HCT116 (cell line): Measurements from ENCODE around the gene RPTOR. TPM values are rescaled to one million over a fixed set of nuclear protein-coding genes. Genes with fewer than 3 reads are reported as not detected.

Experiments used
- ATAC-seq: fragments of 200-7000 bp; cut with Tn5 transposase; 2 replicates; pipeline ENCODE4 v1.9.1; 2020; ENCODE audit warnings: mild to moderate bottlenecking, moderate library complexity
- BruUV-seq: library from RNA; stranded (reverse); fragments of 400-500 nt; replicated peaks from 2 replicates; lab custom pipeline; 2021; lab: Mats Ljungman, UMichigan
- CTCF ChIA-PET: fragments of 300-600 bp; sonication (Branson Sonifier 250); formaldehyde crosslinking; loops from one replicate; lab custom pipeline; 2021; ENCODE audit warnings: antibody characterized with exemption; lab: Charles Lee
- POLR2A ChIA-PET: fragments of 300-600, 350-600 bp; sonication (Branson Sonifier 250); formaldehyde crosslinking; loops from one replicate; lab custom pipeline; 2021; ENCODE audit warnings: antibody characterized with exemption; lab: Charles Lee
- RAD21 ChIA-PET, 2 experiments: fragments of 300-600 bp; sonication (Branson Sonifier 250); formaldehyde crosslinking; loops; one replicate each; lab custom pipeline; 2023; ENCODE audit warnings: low total read pairs in 2 of 2; ENCODE audit not compliant: uncharacterized antibody in 2 of 2, unreplicated experiment in 2 of 2, low non-redundant PET in 1 of 2; lab: Charles Lee
- DNase-seq: peaks from one replicate; pipeline ENCODE4 v3.0.0-alpha.2; 2010; ENCODE audit warnings: low read depth, low spot score
- H2AFZ ChIP-seq: fragments of 200-600 bp; shearing (Covaris generic), sonication (generic); 2 replicates; pipeline ENCODE4 v1.6.1; 2017; ENCODE audit warnings: low read depth, mixed run types, mixed read lengths, antibody characterized with exemption, low read length; ENCODE audit not compliant: poor library complexity, severe bottlenecking
- H3K27ac ChIP-seq: 2 replicates; pipeline ENCODE4 v1.5.1; 2012; ENCODE audit warnings: low read depth, low read length
- H3K27me3 ChIP-seq: fragments of 200-600 bp; sonication (generic); 2 replicates; pipeline ENCODE4 v1.6.1; 2016; ENCODE audit warnings: mixed run types, low read length, mixed read lengths; ENCODE audit not compliant: insufficient read depth
- H3K36me3 ChIP-seq, 2 experiments: fragments of 200-500 bp in 1 of 2; fragments of 200-600 bp in 1 of 2; sonication (Bioruptor generic) in 1 of 2; sonication (generic) in 1 of 2; 2 replicates each; pipeline versions ENCODE4 v1.5.1 to v1.6.1; 2014 to 2016; ENCODE audit warnings: low read length in 2 of 2, inconsistent platforms in 1 of 2, mixed read lengths in 1 of 2, mixed run types in 1 of 2; ENCODE audit not compliant: insufficient read depth in 2 of 2, control insufficient read depth in 1 of 2
- H3K4me1 ChIP-seq, 2 experiments: fragments of 200-600 bp in 1 of 2; sonication (generic) in 1 of 2; 2 replicates each; pipeline versions ENCODE4 v1.5.1 to v1.6.1; 2012 to 2017; ENCODE audit warnings: low read length in 2 of 2, inconsistent platforms in 1 of 2, mild to moderate bottlenecking in 1 of 2, mixed read lengths in 1 of 2, mixed run types in 1 of 2, moderate library complexity in 1 of 2; ENCODE audit not compliant: insufficient read depth in 2 of 2, control insufficient read depth in 1 of 2
- H3K4me2 ChIP-seq: fragments of 200-600 bp; sonication (generic); 2 replicates; pipeline ENCODE4 v1.6.1; 2017; ENCODE audit warnings: mixed run types, low read length, mixed read lengths
- H3K4me3 ChIP-seq, 2 experiments: fragments of 200-600 bp in 1 of 2; sonication (generic) in 1 of 2; replicated peaks in 1 of 2; 2 replicates each; pipeline ENCODE4 v1.5.1; 2011 to 2016; ENCODE audit warnings: low read length in 2 of 2, control low read depth in 1 of 2, low read depth in 1 of 2, mild to moderate bottlenecking in 1 of 2, mixed read lengths in 1 of 2, mixed run types in 1 of 2
- H3K79me2 ChIP-seq: fragments of 200-600 bp; sonication (generic); 2 replicates; pipeline ENCODE4 v1.6.1; 2017; ENCODE audit warnings: mild to moderate bottlenecking, mixed run types, low read length, moderate library complexity, mixed read lengths; ENCODE audit not compliant: insufficient read depth
- H3K9ac ChIP-seq: fragments of 200-600 bp; sonication (generic); 2 replicates; pipeline ENCODE4 v1.6.1; 2016; ENCODE audit warnings: low read length, mixed read lengths
- H3K9me2 ChIP-seq: fragments of 200-600 bp; sonication (generic), shearing (Covaris generic); 2 replicates; pipeline ENCODE4 v1.6.1; 2017; ENCODE audit warnings: mixed run types, mild to moderate bottlenecking, moderate library complexity; ENCODE audit not compliant: insufficient read depth
- H3K9me3 ChIP-seq, 2 experiments: fragments of 200-500 bp in 1 of 2; fragments of 200-600 bp in 1 of 2; sonication (Bioruptor generic) in 1 of 2; sonication (generic) in 1 of 2; 2 replicates each; pipeline ENCODE4 v1.6.1; 2014 to 2017; ENCODE audit warnings: low read length in 2 of 2, mixed read lengths in 2 of 2, inconsistent platforms in 1 of 2, low read depth in 1 of 2, mild to moderate bottlenecking in 1 of 2, mixed run types in 1 of 2, moderate library complexity in 1 of 2; ENCODE audit not compliant: control insufficient read depth in 1 of 2, insufficient read depth in 1 of 2
- H4K20me1 ChIP-seq: fragments of 200-600 bp; sonication (generic), shearing (Covaris generic); 2 replicates; pipeline ENCODE4 v1.6.1; 2017; ENCODE audit warnings: mixed run types, mild to moderate bottlenecking, moderate library complexity; ENCODE audit not compliant: insufficient read depth
- CBX3 ChIP-seq: IDR thresholded peaks from 2 replicates; pipeline ENCODE4 v1.6.1; 2012; ENCODE audit warnings: low read depth
- CEBPB ChIP-seq: IDR thresholded peaks from 2 replicates; pipeline ENCODE4 v1.6.1; 2012; ENCODE audit warnings: low read depth
- EGR1 ChIP-seq: IDR thresholded peaks from 2 replicates; pipeline ENCODE4 v1.6.1; 2012; ENCODE audit warnings: low read depth
- ELF1 ChIP-seq: IDR thresholded peaks from 2 replicates; pipeline ENCODE4 v1.6.1; 2012; ENCODE audit warnings: low read depth, borderline replicate concordance
- EZH2 ChIP-seq: fragments of 200-600 bp; sonication (generic); IDR thresholded peaks from 2 replicates; pipeline ENCODE4 v1.6.1; 2017; ENCODE audit warnings: antibody characterized with exemption, mixed run types
- EZH2phosphoT487 ChIP-seq: fragments of 200-600 bp; IDR thresholded peaks from 2 replicates; pipeline ENCODE4 v1.6.1; 2018; ENCODE audit warnings: antibody characterized with exemption, borderline replicate concordance
- FOSL1 ChIP-seq: IDR thresholded peaks from 2 replicates; pipeline ENCODE4 v1.6.1; 2012; ENCODE audit warnings: low read depth
- POLR2A ChIP-seq: IDR thresholded peaks from 2 replicates; pipeline ENCODE4 v1.7.0; 2011; ENCODE audit warnings: borderline replicate concordance; ENCODE audit not compliant: insufficient read depth, insufficient read length; ENCODE audit errors: extremely low read depth
- POLR2AphosphoS5 ChIP-seq: IDR thresholded peaks from 2 replicates; pipeline ENCODE4 v1.6.1; 2011; ENCODE audit warnings: mild to moderate bottlenecking, low read depth, low read length, moderate library complexity
- RAD21 ChIP-seq: IDR thresholded peaks from 2 replicates; pipeline ENCODE4 v1.6.1; 2012; ENCODE audit warnings: low read depth, mild to moderate bottlenecking
- SIN3A ChIP-seq: IDR thresholded peaks from 2 replicates; pipeline ENCODE4 v1.6.1; 2012; ENCODE audit warnings: low read depth
- SP1 ChIP-seq: IDR thresholded peaks from 2 replicates; pipeline ENCODE4 v1.6.1; 2012; ENCODE audit warnings: low read depth
- SRF ChIP-seq: IDR thresholded peaks from 2 replicates; pipeline ENCODE4 v1.6.1; 2012; ENCODE audit warnings: low read depth
- YY1 ChIP-seq: IDR thresholded peaks from 2 replicates; pipeline ENCODE4 v1.6.1; 2011; ENCODE audit warnings: low read length, low read depth, moderate library complexity, mild to moderate bottlenecking; ENCODE audit not compliant: insufficient replicate concordance; ENCODE audit errors: extremely low read depth
- ZNF274 ChIP-seq: fragments of 200-500 bp; sonication (Bioruptor generic); IDR thresholded peaks from 2 replicates; pipeline ENCODE4 v1.6.1; 2014; ENCODE audit warnings: mild to moderate bottlenecking, low read depth, low read length, inconsistent platforms
- intact Hi-C: fragments of 100-400 bp; cut with micrococcal nuclease; formaldehyde crosslinking; loops from 2 replicates; pipeline ENCODE4 v1.10.0; 2022
- total RNA-seq: library from RNA; stranded (reverse); gene quantifications from one replicate; pipeline ENCODE4 v1.2.1, GENCODE V29; 2021; ENCODE audit not compliant: unreplicated experiment
- TF ChIP-seq, protein P1 (sequence below): IDR thresholded peaks from 2 replicates; pipeline ENCODE4 v1.6.1; 2012
- TF ChIP-seq, protein P2 (sequence below), 3 experiments: fragments of 200-600 bp in 1 of 3; sonication (generic) in 1 of 3; IDR thresholded peaks in 2 of 3; conservative IDR thresholded peaks in 1 of 3; 2 replicates each; pipeline ENCODE4 v1.5.1; 2012 to 2017; ENCODE audit warnings: low read depth in 2 of 3, low read length in 2 of 3, antibody characterized with exemption in 1 of 3, borderline replicate concordance in 1 of 3, control low read depth in 1 of 3, mild to moderate bottlenecking in 1 of 3, mixed read lengths in 1 of 3, mixed run types in 1 of 3, moderate library complexity in 1 of 3; ENCODE audit not compliant: insufficient read depth in 1 of 3
- TF ChIP-seq, protein P3 (sequence below): IDR thresholded peaks from 2 replicates; pipeline ENCODE4 v1.6.1; 2011; ENCODE audit warnings: mild to moderate bottlenecking, low read length, moderate library complexity; ENCODE audit not compliant: insufficient replicate concordance; ENCODE audit errors: extremely low read depth

Gene RPTOR
- total RNA-seq, 1 experiment from 2014 or later: 69.5 TPM

DNA sequence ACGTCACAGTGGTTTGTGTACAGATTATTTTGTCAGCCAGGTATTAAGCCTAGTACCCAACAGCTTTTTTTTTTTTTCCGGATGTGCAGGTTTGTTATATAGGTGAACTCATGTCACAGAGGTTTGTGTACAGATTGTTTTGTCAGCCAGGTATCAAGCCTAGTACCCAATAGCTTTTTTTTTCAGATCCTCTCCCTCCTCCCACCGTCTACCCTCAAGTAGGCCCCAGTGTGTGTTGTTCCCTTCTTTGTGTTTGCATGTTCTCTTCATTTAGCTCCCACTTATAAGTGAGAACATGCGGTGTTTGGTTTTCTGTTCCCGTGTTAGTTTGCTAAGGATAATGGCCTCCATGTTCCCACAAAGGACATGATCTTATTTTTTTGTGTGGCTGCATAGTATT is 19.9 kb downstream of the RPTOR start (continued):
- TF ChIP-seq, protein P1, sequence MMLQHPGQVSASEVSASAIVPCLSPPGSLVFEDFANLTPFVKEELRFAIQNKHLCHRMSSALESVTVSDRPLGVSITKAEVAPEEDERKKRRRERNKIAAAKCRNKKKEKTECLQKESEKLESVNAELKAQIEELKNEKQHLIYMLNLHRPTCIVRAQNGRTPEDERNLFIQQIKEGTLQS: no peak
- TF ChIP-seq FOSL1: no peak
- no peak for TF ChIP-seq SRF
- TF ChIP-seq POLR2A: no peak

DNA sequence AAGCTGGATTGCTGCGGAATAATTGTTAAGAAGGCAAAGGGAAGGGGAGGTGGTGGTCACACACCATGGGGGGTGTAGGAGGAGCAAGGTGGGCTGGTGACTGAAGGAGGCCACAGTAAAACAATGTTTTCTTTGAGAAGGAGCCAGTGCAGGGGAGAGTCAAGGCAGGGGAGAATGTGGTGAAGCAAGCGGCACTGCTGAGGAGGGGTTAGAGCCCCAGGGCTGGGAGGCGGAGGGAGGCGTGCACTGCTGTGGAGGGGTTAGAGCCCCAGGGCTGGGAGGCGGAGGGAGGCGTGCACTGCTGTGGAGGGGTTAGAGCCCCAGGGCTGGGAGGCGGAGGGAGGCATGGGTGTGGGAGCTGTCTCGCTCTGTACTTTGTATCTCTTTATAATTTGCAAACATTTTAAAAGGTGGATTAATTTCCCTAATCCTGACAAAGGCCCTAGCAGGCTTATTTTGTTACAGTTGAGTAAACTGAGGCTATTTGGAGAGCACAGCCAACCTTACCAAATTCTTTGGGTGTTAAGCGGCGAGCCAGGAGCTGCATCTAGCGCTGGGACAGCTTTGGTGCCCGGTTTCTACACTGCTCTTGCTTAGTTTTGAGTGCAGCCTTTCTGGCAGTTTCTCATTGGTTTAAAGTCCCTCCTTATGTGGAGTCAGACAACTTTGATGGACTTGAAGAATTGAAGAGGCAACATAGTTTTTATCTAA is 20.9 kb downstream of the RPTOR start:
- Histone ChIP-seq H3K4me1 (no peaks in the 10 kb centered on the region), H3K9me3 (no peaks in the 10 kb centered on the region), H3K9me2 (no peaks in the 10 kb centered on the region), H4K20me1 (peaks cover 7% of the 10 kb centered on the region; the same call in 1 of the 2 replicates), H3K27me3 (no peaks in the 10 kb centered on the region), H2AFZ (no peak overlapping the region), H3K4me2 (no peak overlapping the region), H3K27ac (no peak overlapping the region), H3K9ac (no peak overlapping the region), H3K36me3 (no peaks in the 10 kb centered on the region), H3K79me2 (peaks cover 93% of the 10 kb centered on the region), H3K4me3 (no peak overlapping the region)
- DNase-seq: no peak
- ChIA-PET CTCF (interaction anchor here (1.9 kb wide), 1 partner anchor 10 kb away, joined by 7 read pairs; no protein-coding TSS in a partner anchor), RAD21 (no interaction called here), POLR2A (no interaction called here)
- intact Hi-C loops: no loop called here
- ATAC-seq: peak; percentile 32; the same call in 1 of the 2 replicates
- no TSS peak for BruUV-seq
- TF ChIP-seq EZH2phosphoT487 (no peak), CEBPB (no peak), SP1 (no peak), SIN3A (no peak), ELF1 (no peak), YY1 (no peak), EZH2 (no peak), EGR1 (no peak), RAD21 (no peak), ZNF274 (no peak), POLR2AphosphoS5 (no peak), CBX3 (no peak)
- TF ChIP-seq, protein P2, sequence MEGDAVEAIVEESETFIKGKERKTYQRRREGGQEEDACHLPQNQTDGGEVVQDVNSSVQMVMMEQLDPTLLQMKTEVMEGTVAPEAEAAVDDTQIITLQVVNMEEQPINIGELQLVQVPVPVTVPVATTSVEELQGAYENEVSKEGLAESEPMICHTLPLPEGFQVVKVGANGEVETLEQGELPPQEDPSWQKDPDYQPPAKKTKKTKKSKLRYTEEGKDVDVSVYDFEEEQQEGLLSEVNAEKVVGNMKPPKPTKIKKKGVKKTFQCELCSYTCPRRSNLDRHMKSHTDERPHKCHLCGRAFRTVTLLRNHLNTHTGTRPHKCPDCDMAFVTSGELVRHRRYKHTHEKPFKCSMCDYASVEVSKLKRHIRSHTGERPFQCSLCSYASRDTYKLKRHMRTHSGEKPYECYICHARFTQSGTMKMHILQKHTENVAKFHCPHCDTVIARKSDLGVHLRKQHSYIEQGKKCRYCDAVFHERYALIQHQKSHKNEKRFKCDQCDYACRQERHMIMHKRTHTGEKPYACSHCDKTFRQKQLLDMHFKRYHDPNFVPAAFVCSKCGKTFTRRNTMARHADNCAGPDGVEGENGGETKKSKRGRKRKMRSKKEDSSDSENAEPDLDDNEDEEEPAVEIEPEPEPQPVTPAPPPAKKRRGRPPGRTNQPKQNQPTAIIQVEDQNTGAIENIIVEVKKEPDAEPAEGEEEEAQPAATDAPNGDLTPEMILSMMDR (IDR thresholded peaks at IDR 0.05 in 2 of 3, conservative IDR thresholded peaks at IDR 0.05 in 1 of 3; ENCODE audit: borderline replicate concordance in 1 of 3, insufficient read depth in 1 of 3, low read depth in 2 of 3, low read length in 2 of 3): no peak
- TF ChIP-seq, protein P1: no peak
- TF ChIP-seq, protein P3, sequence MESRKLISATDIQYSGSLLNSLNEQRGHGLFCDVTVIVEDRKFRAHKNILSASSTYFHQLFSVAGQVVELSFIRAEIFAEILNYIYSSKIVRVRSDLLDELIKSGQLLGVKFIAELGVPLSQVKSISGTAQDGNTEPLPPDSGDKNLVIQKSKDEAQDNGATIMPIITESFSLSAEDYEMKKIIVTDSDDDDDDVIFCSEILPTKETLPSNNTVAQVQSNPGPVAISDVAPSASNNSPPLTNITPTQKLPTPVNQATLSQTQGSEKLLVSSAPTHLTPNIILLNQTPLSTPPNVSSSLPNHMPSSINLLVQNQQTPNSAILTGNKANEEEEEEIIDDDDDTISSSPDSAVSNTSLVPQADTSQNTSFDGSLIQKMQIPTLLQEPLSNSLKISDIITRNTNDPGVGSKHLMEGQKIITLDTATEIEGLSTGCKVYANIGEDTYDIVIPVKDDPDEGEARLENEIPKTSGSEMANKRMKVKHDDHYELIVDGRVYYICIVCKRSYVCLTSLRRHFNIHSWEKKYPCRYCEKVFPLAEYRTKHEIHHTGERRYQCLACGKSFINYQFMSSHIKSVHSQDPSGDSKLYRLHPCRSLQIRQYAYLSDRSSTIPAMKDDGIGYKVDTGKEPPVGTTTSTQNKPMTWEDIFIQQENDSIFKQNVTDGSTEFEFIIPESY: no peak
